PFSK-1 (cell line): Measurements from ENCODE around the gene C1QTNF1.

Experiments used
- FOXP2 ChIP-seq: optimal IDR thresholded peaks from 2 replicates; pipeline ENCODE3; 2011; ENCODE audit warnings: borderline replicate concordance, control low read depth, inconsistent platforms; ENCODE audit not compliant: insufficient read depth; ENCODE audit errors: extremely low read length, extremely low read depth
- POLR2AphosphoS5 ChIP-seq: IDR thresholded peaks from 2 replicates; pipeline ENCODE4 v1.6.1; 2012; ENCODE audit warnings: low read depth, mild to moderate bottlenecking, control low read depth, low read length, moderate library complexity
- REST ChIP-seq, 2 experiments: IDR thresholded peaks; 2 replicates each; pipeline versions ENCODE4 v1.6.1 to v1.8.0; 2011 to 2012; ENCODE audit warnings: low read depth in 2 of 2, low read length in 2 of 2, control low read depth in 1 of 2, inconsistent platforms in 1 of 2, mild to moderate bottlenecking in 1 of 2, moderate library complexity in 1 of 2; ENCODE audit not compliant: insufficient read depth in 1 of 2
- SIN3A ChIP-seq: IDR thresholded peaks from 2 replicates; pipeline ENCODE4 v1.6.1; 2012; ENCODE audit warnings: mild to moderate bottlenecking, low read length, moderate library complexity, borderline replicate concordance; ENCODE audit not compliant: insufficient read depth
- TAF1 ChIP-seq: IDR thresholded peaks from 2 replicates; pipeline ENCODE4 v1.6.1; 2012; ENCODE audit warnings: low read length, control low read depth, borderline replicate concordance; ENCODE audit not compliant: insufficient read depth

GRCh38 chr17:79057737-79058385, 33.9 kb downstream of the C1QTNF1 start:
- TF ChIP-seq REST (IDR thresholded peaks at IDR 0.05; ENCODE audit: insufficient read depth in 1 of 2, low read depth in 2 of 2, low read length in 2 of 2) (no peak), TAF1 (no peak), FOXP2 (no peak), POLR2AphosphoS5 (no peak), SIN3A (no peak)
